NCI-H1694 (cell line): ENCODE data around the gene TRIM27.
"Not testable (repeated sequence)": the region's sequence is repeated elsewhere in the genome, so short reads cannot be mapped to it uniquely, and the experiment has no call there.

ENCODE experiments used
- DNase-seq: peaks from one replicate; lab custom pipeline; 2025; lab: John Stamatoyannopoulos, UW

The TRIM27 gene

GRCh38 chr6:28943223-28943556, 19.4 kb upstream of the TRIM27 start:
- no peak for DNase-seq

DNA sequence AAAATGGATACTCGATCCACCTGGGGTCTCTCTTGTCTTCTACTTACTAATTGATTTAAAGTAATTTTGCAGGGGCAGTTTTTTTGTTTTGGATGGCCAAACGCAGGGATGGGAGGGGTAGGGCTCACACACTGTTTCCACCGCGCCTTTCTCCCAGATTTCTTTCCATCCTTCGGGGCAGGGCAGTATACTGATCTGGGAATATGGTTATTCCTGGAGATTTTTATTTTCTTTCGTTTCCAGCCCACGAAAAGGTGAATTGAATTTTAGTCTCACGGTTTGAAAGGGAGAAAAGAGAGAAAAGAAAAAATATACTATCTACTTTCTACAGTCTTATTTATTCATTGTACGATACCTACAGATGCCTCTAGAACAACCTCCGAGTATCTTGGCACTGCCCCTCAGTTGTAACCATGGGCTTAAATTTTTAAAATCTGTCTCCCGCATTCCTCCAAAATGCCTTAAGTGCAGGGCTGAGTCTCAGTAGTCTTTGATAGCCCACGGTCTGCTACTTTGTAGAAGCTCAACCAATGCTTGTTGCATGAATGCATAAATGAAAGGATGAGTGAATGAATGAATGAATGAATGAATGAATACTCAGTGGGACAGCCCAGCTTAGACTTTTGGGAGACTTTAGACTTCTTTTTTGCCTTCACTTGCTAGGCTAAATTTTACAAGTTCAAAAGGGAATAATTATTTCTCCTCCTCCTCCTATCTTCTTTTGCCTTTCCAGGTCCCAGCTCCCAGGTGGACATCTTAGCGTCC, 18.1 kb upstream of the TRIM27 start:
- DNase-seq = no peak

DNA sequence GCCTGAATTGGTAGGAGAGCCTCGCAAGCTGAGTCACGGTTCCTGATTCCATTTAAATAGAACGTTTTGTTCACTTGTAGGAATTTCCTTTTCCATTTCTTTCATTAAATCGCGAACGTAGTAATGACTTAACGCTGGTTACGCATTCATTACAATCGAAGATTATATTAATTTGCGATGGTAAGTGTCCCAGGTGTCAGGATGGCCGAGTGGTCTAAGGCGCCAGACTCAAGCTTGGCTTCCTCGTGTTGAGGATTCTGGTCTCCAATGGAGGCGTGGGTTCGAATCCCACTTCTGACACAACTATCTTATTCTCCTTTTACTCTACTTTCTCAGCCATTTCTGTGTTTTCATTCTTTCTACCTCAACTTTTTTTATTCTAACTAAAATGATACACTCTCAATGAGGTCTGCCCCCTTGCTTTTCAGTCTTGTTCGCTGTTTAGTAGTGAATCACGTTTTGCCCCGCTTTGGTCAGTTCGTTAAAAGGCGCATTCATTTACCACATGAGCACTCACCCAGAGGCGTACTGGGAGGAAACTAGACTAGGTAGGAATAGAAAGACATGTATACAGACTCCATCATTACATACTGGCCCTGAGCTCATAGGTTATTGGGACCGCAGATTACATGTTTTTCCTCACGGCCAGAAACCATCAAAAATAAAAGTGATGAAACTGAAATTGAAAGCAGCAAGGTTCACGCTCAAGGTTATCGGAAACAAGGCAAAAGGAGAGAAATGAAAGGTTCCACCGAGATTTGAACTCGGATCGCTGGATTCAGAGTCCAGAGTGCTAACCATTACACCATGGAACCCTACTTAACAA, 17.3 kb upstream of the TRIM27 start:
- DNase-seq = peak; percentile 80

DNA sequence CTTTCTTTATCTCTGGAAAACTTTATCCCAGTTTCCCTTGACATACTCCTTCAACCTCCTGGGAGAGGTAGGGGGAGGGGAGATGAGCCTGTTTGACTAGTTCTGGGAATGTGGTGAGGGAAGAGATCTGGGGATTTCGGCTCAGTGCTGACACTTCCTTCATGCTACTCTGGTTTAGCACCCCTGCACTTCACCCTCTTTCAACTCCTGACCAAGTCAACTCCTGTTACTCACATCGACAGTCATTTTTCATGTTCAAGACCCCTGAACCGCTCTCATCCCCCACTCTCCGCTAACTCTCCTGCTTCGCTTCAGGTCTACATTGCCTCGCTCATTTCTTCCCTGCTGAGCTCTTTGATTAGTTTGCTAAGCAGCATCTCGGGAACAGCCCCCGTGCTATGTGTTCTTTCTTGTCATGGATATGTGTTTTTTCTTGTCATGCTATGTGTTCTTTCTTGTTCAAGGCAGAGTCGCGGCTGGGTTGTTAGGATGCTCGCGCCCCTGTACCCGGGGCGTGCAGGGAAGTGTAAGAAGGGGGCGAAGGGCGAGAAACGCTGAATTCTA, 16.6 kb upstream of the TRIM27 start:
- DNase-seq = peak; percentile 38

DNA sequence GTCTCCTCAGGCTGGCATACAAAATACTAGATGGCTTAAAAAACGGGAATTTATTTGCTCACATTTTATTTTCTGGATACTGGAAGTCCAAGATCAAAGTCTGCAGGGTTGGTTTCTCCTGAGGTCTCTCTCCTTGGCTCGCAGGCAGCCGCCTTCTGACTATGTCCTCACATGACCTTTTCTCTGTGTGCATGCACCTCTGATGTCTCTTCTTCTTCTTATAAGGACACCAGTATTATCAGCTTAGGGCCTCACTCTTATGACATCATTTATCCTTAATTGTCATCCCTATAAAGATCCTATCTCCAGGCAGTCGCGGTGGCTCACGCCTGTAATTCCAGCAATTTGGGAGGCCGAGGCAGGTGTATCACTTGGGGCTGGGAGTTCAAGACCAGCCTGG, 9.3 kb upstream of the TRIM27 start:
- DNase-seq = no peak

- no peak for DNase-seq
Measured at GRCh38 chr6:28929887-28930620, 6.3 kb upstream of the TRIM27 start.

- DNase-seq = not testable (repeated sequence)
Measured at GRCh38 chr6:28929339-28929738, 5.6 kb upstream of the TRIM27 start.

DNA sequence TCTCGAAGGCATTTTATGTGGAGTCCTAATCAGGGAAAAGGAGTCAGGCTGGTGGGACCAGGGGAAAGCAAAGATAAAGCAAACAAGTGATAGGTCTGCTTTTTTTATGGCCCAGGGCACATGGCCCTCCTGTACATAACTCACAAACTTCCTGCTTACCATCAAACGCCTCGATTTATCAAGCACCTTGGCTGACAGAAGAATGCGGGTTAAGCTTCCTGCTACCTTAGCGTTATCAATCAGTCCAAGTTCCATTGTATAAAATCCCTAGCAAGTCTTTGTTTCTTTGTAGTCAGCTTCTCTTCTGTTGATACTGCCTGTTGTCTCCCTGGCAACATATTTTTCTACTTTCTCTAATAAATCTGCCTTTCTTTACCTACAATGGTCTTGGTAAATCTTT, 4.1 kb upstream of the TRIM27 start:
- DNase-seq = no peak

DNA sequence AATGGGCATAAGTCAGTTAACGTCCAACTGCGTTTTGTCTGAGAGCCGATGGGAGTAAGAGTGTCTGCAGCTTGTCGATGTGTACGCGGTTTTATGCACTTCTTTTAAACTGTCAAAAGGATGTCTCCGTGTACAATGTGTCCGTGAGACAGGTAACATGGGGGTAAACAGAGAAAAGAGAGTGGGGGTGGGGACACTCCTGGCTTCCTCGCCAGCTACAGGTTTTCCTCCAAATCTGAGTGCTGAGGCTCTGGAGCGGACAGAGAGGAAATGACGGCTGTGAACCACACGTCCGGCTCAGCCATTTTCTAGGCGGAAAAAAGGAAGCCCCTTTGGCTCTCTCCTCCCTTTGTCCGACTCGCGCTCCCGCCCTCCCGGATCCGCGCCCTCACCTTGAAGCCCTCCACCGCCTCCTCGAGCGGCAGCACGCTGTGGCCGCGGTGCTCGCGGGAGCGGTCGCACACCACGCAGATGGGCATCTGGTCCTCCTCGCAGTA, 916 bp downstream of the TRIM27 start:
- DNase-seq = no peak

GRCh38 chr6:28922004-28922820, 1.6 kb downstream of the TRIM27 start:
- DNase-seq = no peak

DNA sequence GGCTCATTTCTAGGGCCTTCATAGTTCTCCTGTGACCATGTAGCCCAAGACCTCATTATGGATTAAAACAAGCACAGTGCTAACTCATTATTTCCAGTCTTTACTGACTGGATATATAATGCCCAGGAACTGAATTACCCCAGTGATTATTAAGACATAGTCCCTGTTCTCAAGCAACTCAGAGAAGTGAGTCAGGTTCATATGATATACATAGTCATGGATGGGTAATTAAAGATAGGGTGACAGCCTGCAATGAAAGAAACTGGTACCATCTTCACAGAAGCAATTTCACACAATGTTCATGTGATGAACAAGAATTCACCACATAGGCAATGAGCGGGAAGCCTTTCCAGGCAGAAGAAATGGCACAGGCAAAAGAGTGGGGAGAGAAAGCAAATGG, 3.5 kb downstream of the TRIM27 start:
- DNase-seq = no peak

DNA sequence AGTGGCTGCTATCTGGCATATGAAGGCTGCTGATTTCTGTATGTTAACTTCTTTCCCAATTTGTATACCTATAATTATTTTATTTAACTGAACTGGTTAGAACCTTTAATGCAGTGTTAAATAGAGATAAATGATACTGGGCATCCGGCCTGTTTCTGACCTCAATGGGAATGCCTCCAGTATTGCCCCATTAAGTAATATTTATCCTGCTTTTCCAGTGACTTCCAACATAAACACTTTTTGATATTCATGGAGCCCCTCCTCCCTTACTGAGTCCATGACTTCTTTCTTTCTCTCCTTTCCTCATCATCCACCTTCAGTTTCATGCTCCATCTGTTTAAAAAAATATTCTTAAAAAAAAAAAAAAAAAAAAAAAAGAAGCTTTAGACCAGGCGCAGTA, 8.8 kb downstream of the TRIM27 start:
- no peak for DNase-seq

GRCh38 chr6:28910901-28911690, 12.7 kb downstream of the TRIM27 start:
- no peak for DNase-seq

- no peak for DNase-seq
Measured at GRCh38 chr6:28907394-28907793, 16.4 kb downstream of the TRIM27 start.

GRCh38 chr6:28906669-28907068, 17.1 kb downstream of the TRIM27 start:
- DNase-seq = no peak

DNA sequence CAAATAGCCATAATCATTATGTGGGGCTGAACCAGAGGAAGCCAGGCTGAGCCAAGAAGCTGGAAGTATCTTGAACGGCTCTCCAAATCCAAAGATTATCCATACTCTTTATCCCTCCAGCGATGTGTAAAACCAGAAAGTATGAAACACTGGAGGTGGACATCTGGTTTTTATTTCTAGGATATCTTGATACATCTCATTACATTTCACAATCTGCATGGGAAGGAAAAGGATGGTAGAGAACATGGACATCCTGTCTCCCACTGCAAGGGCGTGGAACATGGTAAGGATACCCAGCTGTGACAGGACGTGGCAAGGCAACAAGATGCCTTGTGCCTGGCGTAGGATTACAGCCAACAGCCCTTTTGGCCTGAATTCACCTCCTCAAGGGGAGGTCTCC, 20.1 kb downstream of the TRIM27 start:
- no peak for DNase-seq

GRCh38 chr6:28901831-28902230, 22.0 kb downstream of the TRIM27 start:
- no peak for DNase-seq

DNA sequence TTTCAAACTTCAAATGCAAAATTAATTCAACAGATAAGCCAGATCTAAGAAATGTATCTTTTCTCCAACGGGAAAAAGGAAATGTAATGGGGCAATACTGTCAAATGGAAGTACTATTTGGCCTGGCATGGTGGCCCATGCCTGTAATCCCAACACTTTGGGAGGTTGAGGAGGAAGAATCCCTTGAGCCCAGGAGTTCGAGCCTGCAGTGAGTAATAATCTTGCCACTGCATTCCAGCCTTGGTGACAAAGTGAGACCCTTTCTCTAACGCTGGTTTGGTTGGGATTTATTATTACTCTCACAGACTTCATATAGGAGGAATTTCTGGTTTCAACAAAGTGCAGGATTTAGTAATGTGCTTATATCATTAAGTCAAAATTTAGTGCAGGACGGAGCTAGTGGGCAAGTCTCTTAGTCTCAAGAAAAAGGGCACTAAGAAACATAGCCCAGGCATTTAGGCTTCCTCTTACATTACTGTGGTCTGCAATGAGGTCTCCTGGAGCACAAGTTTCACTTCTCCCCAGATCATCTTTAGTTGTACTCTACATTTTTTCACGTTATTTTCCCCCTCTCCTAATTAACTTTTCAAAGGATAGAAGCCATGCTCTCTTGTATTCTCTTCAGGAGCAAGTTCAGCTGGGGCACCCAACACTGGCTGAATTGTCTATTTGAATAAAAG, 23.1 kb downstream of the TRIM27 start:
- DNase-seq = no peak

- DNase-seq = no peak
Measured at GRCh38 chr6:28898710-28898965, 25.1 kb downstream of the TRIM27 start.

DNA sequence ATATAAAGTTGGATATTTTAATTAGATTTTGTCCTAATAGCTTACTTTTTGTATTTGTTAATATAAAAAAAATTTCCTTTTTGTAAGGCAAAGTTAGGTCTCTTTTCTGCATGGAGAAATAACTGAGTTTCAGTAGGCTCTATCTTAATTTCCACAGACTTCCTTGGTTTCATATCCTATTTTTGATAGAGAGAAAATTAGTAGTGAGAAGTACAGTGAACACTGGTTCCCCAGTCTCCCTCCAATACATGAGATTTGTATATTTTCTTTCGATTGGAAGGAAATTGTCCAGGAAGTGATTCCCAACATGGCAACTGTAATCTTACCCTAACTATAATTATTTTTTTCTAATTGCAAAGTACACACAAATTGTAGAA, 26.4 kb downstream of the TRIM27 start:
- no peak for DNase-seq
